GM18867 (cell line): ENCODE results near the gene PEX26.
"Not testable (repeated sequence)": the region's sequence is repeated elsewhere in the genome, so short reads cannot be mapped to it uniquely, and the experiment has no call there.

Experiments used
- ATAC-seq: cut with Tn5 transposase; IDR thresholded peaks from one replicate; pipeline ENCODE4 v1.9.1; 2021; ENCODE audit warnings: mild to moderate bottlenecking, moderate library complexity; ENCODE audit not compliant: unreplicated experiment

PEX26 gene

GRCh38 chr22:18070556-18071306 is 7.1 kb upstream of the PEX26 start:
- ATAC-seq, result no peak

- not testable (repeated sequence) for ATAC-seq
Measured at GRCh38 chr22:18071307-18071967, 6.4 kb upstream of the PEX26 start.

GRCh38 chr22:18071968-18072310 is 5.9 kb upstream of the PEX26 start:
- no peak for ATAC-seq

GRCh38 chr22:18073467-18073866 is 4.3 kb upstream of the PEX26 start:
- no peak for ATAC-seq

GRCh38 chr22:18073927-18074326 is 3.9 kb upstream of the PEX26 start:
- ATAC-seq, result not testable (repeated sequence)

DNA sequence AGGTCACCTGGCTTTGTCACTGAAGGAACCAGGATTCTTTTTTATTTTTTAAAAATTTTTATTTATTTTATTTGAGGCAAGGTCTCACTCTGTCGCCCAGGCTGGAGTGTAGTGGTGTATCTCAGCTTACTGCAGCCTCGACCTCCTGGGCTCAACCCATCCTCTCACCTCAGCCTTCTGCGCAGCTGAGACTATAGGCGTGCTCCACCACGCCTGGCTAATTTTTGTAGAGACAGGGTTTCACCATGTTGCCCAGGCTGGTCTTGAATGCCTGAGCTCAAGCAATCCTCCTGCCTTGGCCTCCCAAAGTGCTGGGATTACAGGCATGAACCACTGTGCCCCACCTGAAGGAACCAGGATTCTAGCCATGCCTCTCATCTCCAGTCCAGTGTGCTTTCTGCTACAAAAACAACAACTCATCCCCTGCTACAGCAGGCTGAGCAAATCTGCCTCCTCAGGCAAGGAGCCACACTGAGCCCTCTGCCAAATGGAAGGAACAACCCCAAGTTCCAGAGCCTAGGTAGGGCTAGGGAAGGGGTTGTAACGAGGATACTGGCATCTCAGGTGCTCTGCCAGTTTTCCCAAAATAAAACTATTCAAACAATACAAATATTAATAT is 2.6 kb upstream of the PEX26 start:
- ATAC-seq, result no peak

GRCh38 chr22:18075720-18076497 is 1.9 kb upstream of the PEX26 start:
- ATAC-seq, result no peak

DNA sequence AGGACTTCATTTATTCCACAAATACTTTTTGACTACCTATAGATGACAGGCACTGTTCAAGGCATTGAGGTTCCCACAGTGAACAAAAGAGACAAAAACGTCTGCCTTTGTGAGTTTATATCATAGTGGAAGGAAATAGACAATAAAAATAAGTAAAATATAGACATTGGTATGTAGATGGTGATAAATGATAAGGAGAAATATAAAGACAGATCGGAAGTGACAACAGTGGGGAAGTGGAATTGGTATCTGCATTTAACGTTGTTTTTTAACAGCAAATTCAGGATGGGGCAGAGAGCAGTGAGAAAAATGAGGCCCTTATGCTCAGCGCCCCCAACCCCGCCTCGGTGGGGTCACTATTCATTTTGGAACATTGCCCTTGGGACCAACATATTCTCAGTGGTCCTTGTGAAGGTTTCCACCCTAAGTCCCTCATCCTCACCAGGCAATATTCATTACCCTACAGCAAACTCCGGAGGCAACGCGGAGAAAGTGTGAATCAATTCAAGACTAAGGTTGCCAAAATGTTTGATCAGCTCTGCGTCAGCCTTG is 627 bp upstream of the PEX26 start:
- ATAC-seq, result no peak

- peak; percentile 27 for ATAC-seq
Measured at GRCh38 chr22:18078329-18079041, 695 bp downstream of the PEX26 start.

DNA sequence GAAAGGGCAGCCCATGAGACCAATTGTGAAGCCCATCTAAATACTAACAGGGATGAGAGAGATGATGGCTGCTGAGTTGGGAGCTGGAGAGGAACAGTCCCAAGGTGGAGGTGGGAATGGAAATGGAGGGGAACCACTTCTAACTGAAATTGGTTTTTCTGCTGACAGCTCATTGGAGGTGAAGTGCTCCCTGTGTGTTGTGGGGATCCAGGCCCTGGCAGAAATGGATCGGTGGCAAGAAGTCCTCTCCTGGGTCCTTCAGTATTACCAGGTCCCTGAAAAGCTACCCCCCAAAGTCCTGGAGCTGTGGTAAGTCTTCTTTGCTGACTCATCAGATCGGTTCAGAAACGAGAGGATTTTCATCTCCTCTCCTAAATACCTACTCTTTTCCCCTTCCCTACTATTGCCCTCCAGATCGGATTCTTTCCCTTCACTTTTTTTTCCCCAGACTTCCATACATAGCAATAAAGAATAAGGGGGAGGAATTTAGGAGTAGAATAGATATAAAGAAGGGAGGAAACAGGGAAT is 2.0 kb downstream of the PEX26 start:
- no peak for ATAC-seq

- ATAC-seq, result no peak
Measured at GRCh38 chr22:18081416-18081815, 3.6 kb downstream of the PEX26 start.

- no peak for ATAC-seq
Measured at GRCh38 chr22:18082467-18082866, 4.7 kb downstream of the PEX26 start.

- ATAC-seq, result no peak
Measured at GRCh38 chr22:18083406-18083805, 5.6 kb downstream of the PEX26 start.

DNA sequence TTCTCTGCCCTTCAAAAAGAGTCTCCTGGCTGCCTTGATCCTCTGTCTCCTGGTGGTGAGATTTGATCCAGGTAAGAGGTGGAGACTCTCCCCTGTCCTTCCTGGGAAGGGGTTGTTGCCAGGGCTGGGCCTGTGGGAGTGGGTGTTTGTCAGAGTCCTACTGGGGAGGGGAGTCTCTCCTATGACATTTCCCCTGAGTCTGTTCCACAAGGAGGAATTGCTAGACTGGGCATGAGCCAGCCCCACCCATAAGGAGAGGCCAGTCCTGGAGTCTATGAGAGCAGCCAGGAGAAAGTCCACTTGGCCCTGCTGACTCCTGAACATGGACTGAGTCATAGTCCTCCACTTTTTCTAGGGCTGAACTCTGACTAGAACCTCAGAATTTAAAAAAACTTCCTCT is 7.4 kb downstream of the PEX26 start:
- ATAC-seq, result no peak

- no peak for ATAC-seq
Measured at GRCh38 chr22:18087350-18087855, 9.6 kb downstream of the PEX26 start.

GRCh38 chr22:18088825-18089568 is 11.2 kb downstream of the PEX26 start:
- no peak for ATAC-seq

DNA sequence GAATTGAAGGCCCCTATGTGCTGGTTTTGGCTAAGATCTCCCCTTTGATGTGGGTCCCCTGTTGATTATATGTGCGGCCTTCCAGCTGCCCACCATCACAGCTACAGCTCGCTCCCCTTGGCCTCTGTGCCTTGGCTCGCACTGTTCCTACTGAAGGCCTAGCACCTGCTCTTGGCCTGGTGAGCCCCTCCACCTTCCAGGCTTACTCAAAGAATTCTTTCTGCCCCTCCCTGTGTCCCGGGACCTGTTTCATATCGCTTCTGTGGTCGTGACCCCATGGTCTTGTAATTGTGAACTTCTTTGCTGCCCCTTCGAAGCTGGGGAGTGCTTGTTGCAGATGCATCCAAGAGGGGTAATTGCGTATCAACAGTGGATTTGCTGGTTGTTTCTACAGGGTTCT is 12.5 kb downstream of the PEX26 start:
- no peak for ATAC-seq

DNA sequence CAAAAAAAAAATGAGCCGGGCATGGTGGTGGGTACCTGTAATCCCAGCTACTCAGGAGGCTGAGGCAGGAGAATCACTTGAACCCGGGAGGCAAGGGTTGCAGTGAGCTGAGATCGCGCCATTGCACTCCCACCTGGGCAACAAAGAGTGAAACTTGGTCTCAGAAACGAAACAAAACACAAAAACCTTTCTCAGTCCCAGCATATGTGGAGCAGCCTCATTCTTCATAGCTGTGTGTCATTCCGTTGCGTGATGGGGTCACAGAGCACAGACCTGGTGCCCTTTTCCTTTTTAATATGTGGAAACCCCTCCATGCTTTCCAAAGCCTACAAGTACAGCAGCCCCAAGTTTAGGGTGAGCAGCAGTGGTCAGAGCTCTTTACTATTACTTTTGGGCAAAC is 13.7 kb downstream of the PEX26 start:
- ATAC-seq, result no peak

GRCh38 chr22:18091916-18092526 is 14.2 kb downstream of the PEX26 start:
- no peak for ATAC-seq
